ENCODE results near the gene MREG.
"Not testable (repeated sequence)": the region's sequence is repeated elsewhere in the genome, so short reads cannot be mapped to it uniquely, and the experiment has no call there.

MREG gene

DNA sequence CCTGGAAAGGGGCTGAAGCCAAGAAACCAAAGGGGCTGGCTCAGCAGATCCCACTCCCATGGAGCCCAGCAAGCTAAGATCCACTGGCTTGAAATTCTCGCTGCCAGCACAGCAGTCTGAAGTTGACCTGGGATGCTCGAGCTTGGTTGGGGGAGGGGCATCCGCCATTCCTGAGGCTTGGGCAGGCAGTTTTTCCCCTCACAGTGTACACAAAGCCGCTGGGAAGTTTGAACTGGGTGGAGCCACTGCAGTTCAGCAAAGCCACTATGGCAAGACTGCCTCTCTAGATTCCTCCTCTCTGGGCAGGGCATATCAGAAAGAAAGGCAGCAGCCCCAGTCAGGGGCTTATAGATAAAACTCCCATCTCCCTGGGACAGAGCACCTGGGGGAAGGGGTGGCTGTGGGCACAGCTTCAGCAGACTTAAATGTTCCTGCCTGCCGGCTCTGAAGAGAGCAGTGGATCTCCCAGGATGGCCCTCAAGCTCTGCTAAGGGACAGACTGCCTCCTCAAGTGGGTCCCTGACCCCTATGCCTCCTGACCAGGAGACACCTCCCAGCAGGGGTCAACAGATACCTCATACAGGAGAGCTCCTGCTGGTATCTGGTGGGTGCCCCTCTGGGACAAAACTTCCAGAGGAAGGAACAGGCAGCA is 24.7 kb downstream of the MREG start:
- not testable (repeated sequence) for FAIRE-seq

DNA sequence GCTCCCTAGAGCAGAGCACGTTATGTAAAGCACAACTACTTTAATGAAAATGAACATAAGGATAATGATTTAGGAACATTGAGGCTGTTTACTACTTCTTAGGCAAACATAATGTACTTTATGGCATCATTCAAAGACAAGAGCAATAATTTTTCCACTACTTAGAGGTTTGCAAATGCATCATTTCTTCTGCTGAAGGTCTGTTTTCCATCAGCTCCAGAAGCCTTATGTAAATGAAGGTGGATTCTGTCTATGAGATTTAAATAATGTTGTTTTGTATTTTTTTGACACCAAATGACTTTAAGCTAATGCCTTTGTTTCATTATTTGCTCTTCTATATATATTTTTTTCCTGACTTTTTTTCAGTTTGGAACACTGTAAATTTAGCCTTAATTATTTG is 28.1 kb downstream of the MREG start:
- FAIRE-seq, result no peak

- no peak for FAIRE-seq
Observed at GRCh38 chr2:215984661-215985060, 28.7 kb downstream of the MREG start.

DNA sequence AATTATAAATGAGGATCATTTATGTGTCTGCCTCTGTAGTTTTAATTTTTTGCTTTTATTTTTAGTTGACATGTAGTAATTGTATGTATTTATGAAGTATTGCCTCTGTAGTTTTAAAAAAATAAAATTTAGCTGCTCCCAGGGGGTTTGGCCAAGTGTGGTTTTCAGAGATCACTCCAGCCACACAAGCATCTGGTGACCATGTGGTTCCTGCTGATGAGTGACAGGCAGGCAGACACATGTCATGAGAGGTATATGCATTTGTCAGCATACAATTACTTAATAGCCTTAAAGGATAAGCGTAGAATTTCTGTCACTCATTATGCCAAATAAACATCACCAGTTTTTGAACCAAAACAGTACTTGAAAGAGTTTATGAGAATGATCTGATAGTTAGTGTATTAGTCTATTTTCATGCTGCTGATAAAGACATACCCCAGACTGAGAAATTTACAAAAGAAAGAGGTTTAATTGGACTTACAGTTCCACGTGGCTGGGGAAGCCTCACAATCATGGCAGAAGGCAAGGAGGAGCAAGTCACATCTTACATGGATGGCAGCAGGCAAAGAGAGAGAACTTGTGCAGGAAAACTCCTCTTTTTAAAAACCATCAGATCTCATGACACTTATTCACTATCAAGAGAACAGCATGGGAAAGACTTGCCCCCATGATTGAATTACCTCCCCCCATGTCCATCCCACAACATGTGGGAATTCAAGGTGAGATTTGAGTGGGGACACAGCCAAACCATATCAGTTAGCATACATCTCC is 29.6 kb downstream of the MREG start:
- no peak for FAIRE-seq

DNA sequence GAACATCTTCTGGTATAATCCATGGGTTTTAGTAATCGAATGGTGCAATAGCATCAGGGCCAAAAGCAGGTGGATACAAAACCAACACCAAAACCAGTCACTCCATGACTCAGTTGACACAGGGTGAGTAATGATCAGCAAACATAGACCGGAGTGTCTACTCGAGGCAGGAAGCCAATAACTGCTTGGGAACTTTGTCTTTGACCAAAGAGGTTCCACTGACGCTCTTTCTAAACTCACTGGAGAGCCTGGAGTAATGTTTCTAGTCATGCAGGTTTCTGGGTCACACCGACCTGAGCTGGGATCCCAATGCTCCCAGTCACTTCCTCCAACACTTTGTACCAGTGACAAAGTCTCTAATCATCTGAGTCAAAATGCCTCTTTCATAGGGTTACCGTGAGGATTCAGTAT is 30.9 kb downstream of the MREG start:
- no peak for FAIRE-seq

- FAIRE-seq, result no peak
Observed at GRCh38 chr2:215981115-215981514, 32.2 kb downstream of the MREG start.

- FAIRE-seq, result no peak
Observed at GRCh38 chr2:215979620-215980019, 33.7 kb downstream of the MREG start.

DNA sequence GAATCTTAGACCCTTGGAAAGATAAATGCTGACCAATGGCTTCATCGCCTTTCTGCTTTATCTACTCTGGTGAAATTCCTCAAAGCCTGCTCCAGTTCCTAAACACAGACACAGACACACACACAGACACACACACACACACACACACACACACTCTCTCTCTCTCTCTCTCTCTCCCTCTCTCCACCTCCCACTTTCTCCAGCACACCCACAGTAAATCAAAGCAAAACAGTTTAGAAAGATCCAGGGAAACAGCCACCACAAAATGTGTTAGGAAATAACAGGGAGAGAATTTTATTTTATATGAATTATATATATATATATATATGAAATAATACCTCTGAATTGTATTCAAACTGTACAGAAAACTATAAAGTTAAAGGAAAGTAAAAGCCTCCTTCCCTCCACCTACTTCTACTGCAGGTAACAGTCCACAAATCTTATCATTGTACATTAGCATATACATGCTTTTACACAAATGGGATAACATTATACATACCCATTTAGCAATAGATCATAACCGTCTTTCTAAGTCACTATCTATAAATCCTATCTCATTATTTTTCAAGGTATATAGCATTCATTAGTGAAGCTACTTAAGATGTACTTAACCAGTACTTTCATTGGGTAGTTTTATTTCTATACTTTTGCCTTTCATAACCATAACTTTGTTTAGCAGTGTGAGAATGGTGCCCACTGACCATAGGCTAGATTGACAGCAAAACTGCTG is 38.5 kb downstream of the MREG start:
- FAIRE-seq, result no peak

- FAIRE-seq, result no peak
Observed at GRCh38 chr2:215973954-215974699, 39.2 kb downstream of the MREG start.

DNA sequence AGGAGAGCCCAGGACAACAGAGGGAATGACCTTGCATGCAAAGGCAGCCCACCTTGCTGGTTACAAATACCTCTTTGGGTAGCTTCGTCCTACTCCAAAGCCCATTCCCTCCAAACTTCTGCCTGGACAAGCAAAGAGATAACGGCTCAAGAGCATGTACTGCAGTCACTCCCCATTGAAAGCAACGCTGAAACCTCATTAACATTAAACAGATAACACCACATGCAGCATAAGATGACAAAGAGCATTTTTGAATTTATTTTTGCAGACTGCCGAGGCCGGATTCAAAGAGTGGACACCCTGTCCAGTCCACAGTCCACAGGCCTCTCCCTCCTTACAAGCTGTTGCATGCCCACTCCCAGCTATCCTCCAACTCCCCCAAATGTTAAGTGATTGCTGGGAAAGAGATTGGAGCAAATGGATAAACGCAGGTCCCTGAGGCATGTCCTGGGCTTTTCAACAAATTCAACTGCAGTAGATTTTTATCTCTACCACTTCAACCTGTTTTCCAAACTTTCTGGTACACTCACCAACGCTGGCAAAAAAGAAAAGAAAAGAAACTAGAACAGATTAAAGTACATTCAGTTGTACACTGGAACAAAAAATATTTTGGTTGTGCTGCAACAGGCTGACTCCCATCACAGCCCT is 40.1 kb downstream of the MREG start:
- no peak for FAIRE-seq

DNA sequence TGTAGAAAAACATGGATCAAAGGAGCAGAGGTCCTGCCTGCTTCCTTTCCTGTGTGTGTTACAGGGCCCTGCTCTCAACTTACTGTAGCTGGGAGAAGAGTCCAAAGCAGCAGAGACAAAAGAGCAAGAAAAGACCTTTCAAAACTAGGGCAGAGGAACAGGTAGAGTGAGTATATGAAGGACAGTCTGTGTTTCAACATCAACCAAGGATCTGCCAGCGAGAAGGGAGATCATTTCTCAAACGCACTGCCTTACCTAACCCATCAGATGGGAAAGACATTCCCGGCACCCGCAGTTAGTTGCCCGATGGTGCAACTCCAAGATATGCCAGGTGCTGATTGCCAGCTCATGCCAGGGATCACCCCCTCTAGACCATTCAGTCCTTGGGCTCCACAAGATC is 41.7 kb downstream of the MREG start:
- no peak for FAIRE-seq

- FAIRE-seq, result not testable (repeated sequence)
Observed at GRCh38 chr2:215970894-215971293, 42.5 kb downstream of the MREG start.

GRCh38 chr2:215970425-215970824 is 42.9 kb downstream of the MREG start:
- no peak for FAIRE-seq

- no peak for FAIRE-seq
Observed at GRCh38 chr2:215969131-215969841, 44.1 kb downstream of the MREG start.

DNA sequence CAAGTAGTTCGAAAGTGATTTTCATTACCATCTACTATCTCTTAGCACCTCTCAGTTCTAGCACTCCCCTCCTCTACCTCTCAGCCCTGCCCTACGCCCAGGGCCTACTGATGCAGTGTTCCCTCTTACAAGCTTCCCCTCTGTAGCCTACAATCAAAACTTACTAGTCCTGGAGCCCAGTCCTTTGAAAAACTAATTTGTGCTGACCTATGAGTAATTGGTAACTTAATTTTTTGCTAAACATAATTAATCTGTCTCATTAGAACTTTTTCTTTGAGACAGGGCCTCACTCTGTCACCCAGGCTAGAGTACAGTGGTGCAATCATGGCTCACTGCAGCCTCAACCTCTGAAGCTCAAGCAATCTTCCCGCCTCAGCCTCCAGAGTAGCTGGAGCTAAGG is 44.9 kb downstream of the MREG start:
- no peak for FAIRE-seq

DNA sequence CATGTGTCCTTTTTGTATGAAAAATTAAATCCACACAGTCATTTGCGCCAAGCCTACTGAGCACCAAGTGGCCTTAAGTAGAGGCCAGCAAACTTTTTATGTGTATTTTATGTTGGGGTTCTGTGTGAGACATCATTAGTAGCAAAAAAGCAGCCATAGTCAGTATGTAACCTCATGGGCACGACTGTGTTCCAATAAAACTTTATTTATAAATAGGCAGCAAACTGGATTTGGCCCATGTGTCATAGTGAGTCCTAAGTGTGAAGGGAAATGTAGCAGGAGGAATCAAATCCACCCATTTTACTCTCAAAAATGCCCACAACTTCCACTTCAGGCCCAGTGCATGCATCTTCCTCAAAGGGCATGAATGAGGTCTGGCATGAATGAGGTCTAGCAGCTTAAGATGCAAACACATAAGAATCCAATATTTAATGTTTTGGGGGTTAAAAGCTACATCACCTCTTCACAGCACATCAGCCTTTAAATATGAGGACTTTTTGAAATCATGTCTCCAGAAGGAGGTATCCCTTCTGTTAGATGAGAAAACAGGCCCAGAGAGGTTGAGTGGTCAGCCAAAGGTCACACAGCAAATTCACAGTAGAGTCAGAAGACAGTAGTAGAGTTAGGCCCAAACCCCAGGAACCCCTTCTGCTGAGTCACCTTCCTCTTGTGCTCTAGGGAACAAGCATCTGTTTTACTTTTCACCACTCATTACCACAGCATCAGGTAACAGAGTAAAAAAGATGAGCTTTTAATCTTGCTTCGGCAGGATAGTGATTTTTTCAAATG is 45.6 kb downstream of the MREG start:
- FAIRE-seq, result no peak

- no peak for FAIRE-seq
Observed at GRCh38 chr2:215966951-215967350, 46.4 kb downstream of the MREG start.

- FAIRE-seq, result no peak
Observed at GRCh38 chr2:215966274-215966673, 47.1 kb downstream of the MREG start.

- FAIRE-seq, result no peak
Observed at GRCh38 chr2:215965532-215966165, 47.7 kb downstream of the MREG start.

- no peak for FAIRE-seq
Observed at GRCh38 chr2:215961981-215962380, 51.4 kb downstream of the MREG start.

- no peak for FAIRE-seq
Observed at GRCh38 chr2:215958257-215958656, 55.1 kb downstream of the MREG start.

All from endometrium (tissue), 2 donors.